Stimulated activated CD8-positive, alpha-beta memory T cell treated with anti-CD3 and anti-CD28 coated beads, Interleukin-4, amount 100 ng/mL, for 1 hour (primary cell): ENCODE results near the gene OR4D9.

Experiments used
- DNase-seq, 2 donors: peaks; one replicate each; pipeline ENCODE4 v3.0.0-alpha.2; 2020; ENCODE audit warnings: low read depth in 2 of 2, low spot score in 1 of 2

The OR4D9 gene

DNA sequence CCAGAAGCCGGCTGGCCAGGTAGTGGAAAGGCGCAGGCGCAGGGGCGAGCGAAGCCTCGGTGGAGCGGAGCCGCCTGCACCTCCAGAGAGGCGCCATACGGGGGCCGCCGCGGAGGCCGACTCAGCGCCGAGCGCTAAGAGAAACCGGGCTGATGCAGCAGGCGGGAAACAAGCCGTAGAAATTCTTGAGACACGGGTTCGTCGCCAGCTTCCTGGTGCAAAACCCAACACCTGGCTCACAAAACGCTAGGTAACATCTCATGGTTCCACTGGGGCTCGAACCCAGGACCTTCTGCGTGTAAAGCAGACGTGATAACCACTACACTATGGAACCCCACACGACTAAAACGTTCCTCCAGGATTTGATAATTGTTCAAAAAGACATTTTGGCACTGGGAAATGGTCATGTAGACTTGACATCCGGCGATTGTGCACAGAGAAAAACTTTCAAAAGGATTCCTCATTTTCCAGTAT, 39.1 kb downstream of the OR4D9 start:
- DNase-seq: peak; percentile 38 to 65

DNA sequence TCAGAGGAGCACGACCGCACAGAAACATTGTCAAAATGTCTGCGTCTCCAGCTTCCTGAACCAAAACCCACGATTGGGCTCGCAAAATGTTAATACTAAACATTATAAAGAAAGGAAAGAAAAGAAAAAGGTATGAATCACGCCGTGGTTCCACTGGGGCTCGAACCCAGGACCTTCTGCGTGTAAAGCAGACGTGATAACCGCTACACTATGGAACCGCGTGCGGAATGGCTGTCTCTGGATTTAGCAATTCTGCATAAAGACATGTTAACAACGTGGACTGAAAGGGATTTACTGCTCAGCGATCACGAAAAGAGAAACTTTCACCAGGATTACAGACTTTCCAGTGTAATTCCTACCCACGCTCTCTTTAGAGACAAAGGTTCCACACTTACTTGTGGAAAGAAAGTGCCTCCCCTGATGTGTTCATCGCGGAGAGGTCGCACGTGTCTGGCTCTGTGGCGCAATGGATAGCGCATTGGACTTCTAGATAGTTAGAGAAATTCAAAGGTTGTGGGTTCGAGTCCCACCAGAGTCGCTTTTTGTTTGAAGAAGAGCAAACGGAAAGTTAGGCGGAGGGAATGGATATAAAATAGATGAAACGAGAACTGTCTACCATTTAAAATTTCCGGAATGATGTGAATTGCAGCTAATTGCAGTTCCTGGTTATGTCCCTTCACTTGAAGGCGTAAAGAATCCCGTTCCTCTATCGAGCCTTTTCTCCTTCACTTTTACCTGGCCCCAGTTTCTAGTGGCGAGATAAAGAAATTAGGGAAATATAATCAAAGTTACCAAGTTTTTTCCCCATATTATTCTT, 39.7 kb downstream of the OR4D9 start:
- peak; percentile 49 to 58 for DNase-seq

DNA sequence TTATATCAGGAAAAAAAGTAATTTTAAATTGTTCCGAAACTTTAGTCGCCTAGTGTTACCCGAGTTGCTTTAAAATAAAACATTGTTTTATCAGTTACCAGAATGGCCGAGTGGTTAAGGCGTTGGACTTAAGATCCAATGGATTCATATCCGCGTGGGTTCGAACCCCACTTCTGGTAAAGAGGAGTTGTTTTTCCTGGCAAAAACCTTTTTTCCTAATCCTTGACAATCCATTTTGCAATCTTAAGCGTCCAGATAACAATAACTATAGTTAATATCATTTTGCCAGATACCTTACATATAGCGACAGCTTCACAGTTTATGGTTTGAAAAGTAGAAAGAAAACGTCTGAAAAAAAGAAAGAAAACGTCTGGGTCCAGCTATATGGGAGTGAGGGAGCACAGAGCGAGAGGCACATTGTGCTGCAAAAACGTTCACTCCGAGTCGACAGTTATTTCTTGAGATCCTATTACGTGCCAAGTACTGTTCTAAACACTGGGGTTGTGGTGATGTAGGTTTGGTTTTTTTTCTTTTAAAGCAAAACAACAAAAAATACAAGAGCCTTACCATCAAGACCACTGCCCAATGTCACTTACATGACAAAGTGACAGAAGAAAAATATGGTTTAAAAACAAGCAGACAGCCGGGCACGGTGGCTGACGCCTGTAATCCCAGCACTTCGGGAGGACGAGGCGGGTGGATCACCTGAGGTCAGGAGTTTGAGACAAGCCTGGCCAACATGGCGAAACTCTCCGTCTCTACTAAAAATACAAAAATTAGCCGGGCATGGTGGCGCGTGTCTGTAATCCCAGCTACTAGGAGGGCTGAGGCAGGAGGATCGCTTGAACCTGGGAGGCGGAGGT, 40.6 kb downstream of the OR4D9 start:
- no peak for DNase-seq

DNA sequence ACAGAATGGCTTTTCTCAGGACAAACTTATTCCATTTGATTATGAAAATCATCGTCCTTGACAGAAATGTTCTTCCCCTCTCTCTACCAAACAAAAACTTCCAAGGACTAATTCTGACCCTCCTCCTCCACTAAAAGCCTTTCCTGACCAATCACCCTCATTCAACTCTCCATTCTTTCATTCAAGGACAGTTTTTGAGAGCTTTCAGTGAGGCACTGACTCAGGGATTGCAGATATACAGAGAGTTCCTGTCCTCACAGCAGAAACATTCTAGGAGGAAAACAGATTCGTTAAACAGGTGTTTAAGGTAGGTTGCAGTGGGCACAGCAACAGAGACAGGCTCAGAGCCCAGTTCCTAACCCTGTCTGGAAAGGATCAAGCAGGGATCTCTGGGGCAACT, 41.5 kb downstream of the OR4D9 start:
- no peak for DNase-seq

DNA sequence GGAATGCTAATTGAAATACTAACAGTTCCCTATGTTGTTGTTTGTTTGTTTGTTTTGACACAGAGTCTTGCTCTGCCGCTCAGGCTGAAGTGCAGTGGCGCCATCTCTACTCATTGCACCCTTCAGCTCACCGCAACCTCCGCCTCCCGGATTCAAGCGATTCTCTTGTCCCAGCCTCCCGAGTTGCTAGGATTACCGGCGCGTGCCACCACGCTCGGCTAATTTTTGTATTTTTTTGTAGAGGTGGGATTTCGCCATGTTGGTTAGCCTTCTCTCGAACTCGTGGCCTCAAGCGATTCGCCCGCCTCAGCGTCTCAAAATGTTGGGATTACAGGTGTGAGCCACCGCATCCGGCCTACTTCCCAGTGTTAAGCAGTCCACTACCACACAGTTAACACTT, 42.0 kb downstream of the OR4D9 start:
- no peak for DNase-seq

DNA sequence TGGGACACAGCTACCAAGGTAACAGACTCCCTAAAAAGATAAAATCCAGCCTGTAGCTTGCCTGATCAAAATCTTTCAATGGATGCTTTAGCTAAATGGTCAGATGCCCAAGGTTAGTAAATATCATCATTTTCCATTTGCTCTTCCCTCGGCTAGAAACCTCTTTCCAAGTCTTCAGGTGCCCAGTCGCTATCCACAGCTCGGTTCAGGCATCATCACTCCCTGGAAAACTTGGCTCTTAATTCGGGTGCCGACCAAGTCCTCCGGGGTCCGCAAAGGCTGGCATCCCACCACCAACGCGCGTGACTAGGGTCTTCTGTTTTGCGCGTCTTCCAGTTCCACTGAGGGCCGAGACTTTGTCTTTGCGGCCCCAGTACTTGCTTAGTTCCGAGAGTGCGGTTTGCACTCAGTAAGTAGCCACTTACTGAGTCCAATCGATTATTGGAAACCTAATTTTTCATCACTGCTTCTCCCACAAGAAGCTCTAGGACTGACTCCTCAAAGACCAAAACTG, 44.3 kb downstream of the OR4D9 start:
- no peak for DNase-seq

DNA sequence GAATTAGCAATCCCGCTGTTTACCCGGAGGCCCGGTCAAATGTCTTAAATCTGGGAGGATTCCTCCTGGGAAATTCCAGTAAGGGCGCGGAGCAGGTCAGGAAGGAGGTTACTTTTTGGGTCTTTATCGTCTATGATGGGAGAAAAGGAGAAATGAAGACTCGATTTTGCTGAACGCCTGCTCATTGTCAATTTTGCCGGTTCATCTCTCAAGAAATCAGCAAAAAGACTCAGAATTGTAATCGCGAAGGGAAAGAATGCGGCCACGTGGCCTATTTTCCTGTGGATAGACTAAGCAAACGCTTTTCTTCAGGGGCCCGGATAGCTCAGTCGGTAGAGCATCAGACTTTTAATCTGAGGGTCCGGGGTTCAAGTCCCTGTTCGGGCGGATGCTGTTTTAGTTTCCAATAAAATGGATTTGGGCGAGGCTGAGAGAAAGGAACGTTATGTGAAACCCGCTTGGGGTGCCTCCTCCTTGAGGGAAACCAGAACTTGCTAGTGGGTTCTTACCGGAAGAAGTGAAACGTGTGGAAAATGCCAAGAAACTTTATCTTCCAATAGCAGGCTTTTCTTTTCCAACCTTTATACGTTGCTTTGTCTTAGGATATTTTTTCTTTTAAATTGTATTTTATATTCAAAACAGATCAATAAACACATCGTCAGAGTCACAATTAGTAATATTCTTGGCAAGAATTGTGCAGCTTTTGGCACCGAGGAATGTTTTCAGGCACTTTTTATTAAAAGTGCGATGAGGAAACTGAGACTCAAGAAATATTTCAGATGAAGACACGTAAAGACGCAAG, 45.0 kb downstream of the OR4D9 start:
- DNase-seq: no peak

DNA sequence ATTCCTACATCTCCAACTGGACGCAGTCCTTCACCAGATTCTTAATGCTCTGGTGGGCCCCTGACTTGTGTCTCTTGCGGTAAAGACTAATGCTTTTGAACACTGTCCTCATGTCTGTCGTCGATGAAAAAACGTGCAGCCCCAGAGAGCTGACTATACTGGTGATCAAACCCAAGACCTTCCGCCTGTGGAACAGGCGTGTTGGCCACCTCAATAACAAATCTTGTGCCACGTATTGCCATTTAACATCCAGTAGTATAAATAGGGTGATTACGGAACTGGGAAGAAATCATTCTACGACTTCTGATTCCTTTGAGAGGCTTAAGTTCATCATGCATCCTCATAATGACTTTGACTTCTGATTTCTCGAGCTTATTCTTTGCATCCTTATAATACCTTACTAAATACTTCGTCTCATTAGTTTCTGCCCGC, 45.6 kb downstream of the OR4D9 start:
- DNase-seq: no peak

DNA sequence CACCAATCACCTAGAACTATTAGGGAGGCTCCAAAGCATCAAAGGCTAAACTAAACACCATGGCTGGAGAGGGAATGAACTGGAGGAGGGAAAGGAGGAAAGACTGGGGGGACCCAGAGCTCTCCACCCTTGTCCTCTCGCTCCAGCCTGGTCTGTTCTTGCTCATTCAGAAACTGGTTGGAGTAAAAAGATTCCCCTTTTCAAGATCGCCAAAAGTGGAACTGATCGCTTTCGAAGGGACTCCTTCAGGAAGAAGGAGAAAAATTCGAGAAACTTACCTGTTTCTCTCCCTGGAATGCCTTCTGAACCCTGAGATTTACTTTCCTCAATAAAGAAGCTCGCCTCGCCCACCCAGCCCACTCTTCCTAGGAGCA, 46.9 kb downstream of the OR4D9 start:
- DNase-seq: no peak

DNA sequence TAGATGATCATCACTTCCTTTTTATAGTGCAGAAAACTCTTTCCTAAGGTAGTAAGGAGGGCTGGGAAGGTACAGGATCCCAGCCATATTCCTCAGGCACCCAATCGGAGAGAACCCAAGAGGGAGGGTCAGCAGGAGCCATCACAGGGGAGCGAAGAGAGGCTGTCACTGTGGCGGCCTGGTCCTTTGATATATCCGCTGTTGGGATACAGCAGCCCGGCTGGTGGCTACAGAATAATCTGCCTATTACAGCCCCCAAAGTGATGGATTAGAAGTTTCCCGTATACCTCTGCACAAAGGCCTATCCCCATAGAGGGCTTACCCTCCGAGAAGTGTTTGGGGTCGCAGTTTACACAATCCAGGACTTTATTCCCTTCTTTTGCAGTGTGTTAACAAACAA, 48.5 kb downstream of the OR4D9 start:
- DNase-seq: no peak

DNA sequence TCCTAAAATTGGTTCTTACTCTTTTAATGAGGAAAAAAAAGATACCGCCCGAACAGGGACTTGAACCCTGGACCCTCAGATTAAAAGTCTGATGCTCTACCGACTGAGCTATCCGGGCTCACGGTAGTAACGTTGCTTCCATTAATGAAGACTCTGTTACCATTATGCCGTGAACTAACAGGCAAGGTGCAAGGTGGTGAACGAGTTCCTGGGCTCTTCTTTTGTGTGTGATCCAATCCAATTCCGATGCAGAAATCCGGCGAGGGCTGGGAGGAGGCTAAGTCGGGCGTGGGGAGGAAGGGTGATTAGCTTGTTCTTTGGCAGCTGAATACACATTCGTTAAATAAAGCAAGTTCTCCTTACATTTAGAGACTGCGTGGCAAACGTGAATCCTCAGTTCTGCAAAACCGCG, 49.0 kb downstream of the OR4D9 start:
- peak in 1 of 2 donors; percentile 61 for DNase-seq

DNA sequence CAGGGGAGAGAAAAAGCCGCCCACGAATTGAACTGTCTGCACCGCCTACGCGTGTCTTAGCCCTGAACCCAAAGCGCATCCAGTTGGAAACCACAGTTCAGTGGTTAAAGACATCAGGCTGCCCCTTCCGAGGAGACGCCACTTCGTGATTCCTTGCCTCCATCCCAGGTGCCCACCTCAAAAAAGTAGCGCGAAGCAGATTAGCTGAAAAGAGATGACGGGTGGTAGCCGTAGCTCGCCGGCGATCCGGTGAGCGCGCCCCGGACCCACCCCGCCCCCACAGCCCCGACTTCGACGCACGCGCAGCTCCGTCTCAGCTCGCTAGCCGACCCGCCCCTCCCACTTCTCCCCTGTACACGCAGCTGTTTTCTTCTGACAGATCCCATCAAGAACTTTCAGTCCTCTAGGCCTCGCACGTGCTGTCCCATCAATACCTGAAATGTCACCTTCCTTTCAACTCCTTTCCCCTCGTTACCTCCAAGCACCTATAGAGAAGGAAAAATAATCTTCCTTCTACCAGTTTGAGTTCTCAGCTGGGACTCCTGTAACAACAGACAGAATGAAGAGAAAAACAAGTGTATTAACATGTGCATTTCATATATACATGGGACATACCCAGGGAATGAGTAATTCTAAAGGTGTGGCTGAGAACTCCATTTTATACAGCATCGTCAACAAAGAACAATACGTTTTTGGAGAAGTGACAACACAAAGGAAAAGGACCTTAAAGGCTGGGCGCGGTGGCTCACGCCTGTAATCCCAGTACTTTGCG, 49.5 kb downstream of the OR4D9 start:
- DNase-seq: peak; percentile 62 to 69

DNA sequence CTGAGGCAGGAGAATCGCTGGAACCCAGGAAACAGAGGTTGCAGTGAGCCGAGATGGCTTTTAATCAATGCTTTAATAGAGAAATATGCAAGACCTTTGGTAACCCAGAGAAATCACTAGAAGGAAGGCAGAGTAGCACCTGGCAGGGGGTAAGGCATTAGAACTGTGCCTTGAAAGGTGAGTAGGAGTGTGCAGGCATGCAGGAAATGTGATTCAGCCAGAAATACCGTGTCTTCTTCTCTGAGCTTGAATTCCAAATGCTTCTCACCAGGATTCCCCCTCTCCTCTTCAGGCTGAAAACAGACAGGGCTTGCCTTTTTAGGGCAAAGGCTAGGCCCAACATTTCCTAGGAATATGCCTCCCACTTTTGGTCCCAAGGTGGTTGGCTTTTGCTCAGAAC, 51.0 kb downstream of the OR4D9 start:
- no peak for DNase-seq
